GM15510 (cell line): Measurements from ENCODE around the gene XYLT1.

Experiments
- POLR2A ChIP-seq: IDR thresholded peaks from 3 replicates; pipeline ENCODE4 v1.6.1; 2011; ENCODE audit warnings: borderline replicate concordance; ENCODE audit not compliant: insufficient read length; ENCODE audit errors: extremely low read depth

XYLT1 gene

GRCh38 chr16:17451843-17452242 lies 18.9 kb downstream of the XYLT1 start:
- TF ChIP-seq POLR2A = no peak

DNA sequence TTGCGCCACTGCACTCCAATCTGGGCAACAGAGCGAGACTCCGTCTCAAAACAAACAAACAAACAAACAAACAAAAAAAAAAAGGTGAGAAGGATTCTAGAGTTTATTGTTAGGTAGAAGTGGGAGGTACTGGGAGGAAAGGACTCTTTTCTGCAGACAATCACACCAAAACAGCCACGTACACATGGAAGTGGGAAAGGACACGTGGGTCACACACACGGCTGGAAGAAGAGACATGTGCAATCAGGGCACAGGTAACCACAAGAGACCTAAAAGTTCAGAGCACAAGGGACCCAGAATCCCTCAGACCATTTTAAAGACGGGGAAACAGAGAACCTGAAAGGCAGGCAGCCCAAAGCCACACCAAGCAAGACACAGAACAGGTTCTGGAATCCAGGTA lies 20.5 kb downstream of the XYLT1 start:
- no peak for TF ChIP-seq POLR2A

DNA sequence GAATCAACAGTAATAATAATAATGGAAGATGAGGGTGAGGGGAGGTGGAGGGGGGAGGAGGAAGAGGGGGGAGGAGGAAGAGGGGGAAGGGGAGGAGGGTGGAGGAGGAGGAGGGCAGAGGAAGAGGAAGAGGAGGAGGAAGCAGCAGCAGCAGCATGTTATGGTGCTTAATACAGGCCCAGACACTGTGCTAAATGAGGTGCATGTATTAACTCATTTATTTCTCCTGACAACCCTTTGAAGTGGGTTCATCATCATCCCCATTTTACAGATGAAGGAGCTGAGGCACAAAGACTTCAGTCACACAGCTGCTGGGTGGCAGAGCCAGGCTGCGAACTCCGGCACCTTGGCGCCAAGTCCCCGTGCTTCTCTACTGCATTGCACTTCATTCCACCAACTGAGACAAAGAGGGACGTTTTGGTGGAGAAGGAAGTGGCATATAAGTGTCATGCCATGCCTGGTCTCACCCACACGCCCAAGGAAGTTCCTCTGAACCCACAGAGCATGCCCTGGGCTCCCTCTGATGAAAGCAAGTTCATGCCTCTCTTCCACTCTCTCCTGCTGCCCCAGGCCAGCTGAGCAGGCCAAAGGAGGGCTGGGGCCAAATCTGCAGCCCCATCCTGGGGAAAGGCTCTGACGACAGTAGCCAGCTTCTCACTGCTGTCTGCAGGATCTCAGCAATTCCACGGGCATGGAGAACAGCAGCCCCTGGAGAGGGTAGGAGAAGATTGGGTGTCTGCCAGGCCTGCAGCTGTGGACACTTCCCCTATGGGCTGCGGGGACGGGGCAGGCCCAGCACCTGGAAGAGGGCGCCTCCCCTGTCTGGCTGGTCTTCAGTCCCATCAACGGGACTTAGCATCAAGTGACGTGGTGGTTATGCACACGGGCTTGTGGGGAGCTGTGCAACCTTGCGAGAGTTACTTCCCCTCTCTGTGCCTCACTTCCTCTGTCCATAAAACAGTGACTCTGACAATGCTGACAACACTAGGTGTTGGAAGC lies 21.8 kb downstream of the XYLT1 start:
- TF ChIP-seq POLR2A = no peak

DNA sequence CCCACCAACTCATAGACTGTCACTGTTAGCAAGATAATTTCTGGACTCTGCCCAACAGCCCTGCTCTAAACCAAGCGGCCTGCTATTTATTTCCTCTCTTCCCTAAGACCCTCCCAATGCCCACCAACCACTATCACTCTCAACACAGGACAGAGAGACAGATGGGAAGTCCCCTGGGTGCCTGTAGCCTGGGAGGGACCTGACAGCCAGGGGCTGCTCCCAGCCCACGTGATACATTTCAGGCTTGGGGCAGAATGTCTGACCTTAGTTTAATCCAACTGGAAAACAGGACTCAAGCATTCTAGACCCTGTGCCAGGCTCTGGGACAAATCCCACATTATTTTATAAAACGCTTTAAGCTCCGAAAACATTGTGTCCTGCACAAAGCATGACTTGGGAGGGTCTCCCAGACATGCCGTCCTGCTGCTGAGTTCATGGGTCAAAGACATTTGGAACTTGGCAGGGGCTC lies 23.6 kb downstream of the XYLT1 start:
- TF ChIP-seq POLR2A = no peak

DNA sequence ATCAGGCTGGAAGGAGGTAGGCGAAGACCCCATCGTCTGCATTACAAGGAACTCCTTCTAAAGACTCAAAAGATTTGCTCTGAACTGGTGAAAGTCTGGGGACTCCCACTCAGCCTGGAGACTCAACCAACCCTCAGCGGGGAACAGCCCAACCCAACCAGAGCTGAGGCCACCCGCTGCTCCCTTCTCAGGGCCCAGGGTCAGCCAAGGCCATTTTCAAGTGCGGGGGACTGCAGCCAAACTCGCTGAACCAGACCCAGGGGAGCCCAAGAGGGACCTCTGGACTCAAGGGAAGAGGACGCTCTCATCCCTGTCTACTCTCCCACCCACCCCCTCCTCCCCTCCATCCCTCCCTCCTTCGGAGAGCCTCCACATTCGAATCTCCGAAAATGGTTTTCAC lies 24.1 kb downstream of the XYLT1 start:
- no peak for TF ChIP-seq POLR2A

- no peak for TF ChIP-seq POLR2A
Observed at GRCh38 chr16:17445421-17445820, 25.3 kb downstream of the XYLT1 start.

- no peak for TF ChIP-seq POLR2A
Observed at GRCh38 chr16:17444658-17445057, 26.1 kb downstream of the XYLT1 start.

DNA sequence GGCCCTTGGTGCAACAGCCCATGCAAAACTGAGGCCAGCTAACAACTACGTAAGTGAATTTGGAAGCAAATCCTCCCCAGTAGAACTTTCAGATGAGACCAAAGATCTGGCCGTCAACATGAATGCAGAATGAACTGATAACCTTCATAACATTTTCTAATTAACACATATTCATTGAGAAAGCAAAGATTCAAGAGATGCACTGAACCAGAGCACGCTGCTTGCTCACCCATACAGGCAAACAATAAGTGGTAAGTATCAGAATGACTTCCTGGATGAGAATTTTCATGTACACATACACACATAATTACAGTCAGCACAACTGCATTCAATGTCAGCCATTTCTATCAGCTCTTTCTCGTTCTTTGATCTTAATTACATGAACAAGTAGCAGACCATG lies 30.6 kb downstream of the XYLT1 start:
- TF ChIP-seq POLR2A = no peak

DNA sequence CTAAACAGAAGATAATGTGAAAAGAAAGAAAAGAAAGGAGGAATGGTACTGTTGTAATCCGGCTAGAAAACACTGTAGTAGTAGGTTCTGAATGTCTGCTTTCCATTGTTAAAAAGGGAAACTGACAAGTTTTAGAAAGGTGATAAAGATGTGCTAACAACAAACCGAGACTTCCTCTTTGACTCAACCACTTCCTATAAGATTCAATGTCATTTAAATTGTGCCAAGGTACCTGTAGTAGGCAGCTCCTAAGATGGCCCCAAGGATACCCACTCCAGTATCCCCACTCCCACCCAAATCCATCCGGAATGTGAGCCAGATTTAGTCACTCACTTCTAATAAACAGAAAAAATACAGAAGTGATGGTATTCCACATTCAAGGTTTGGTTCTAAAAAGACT lies 31.2 kb downstream of the XYLT1 start:
- TF ChIP-seq POLR2A = no peak

- no peak for TF ChIP-seq POLR2A
Observed at GRCh38 chr16:17437981-17438380, 32.8 kb downstream of the XYLT1 start.

DNA sequence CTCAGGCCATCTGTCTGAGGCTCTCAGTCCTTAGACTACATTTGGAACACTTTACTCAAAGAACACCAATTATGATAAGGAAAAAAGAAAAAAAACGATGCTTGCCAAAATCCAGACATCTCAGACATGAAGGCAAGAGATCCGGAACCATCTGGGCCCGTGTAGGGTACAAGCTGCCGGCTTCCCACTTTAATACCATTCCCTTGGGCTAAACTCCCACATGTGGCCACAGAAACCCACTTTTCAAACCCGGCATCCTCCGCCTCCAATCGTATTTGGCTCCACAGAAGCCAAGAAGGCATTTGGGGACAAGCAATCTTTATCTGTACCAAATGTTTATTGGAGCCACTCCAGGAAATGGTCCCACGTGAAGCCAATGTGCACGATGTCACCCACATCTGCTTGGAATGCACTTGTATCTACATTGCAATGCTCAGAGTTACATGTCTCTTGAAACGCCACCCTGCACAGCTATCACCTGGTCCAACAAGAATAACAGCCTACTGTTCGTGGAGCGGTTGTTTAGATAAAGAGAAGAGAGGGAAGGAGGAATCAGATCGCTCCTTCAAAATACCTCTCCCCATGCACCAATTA lies 33.5 kb downstream of the XYLT1 start:
- TF ChIP-seq POLR2A = no peak

GRCh38 chr16:17435318-17435717 lies 35.4 kb downstream of the XYLT1 start:
- no peak for TF ChIP-seq POLR2A

DNA sequence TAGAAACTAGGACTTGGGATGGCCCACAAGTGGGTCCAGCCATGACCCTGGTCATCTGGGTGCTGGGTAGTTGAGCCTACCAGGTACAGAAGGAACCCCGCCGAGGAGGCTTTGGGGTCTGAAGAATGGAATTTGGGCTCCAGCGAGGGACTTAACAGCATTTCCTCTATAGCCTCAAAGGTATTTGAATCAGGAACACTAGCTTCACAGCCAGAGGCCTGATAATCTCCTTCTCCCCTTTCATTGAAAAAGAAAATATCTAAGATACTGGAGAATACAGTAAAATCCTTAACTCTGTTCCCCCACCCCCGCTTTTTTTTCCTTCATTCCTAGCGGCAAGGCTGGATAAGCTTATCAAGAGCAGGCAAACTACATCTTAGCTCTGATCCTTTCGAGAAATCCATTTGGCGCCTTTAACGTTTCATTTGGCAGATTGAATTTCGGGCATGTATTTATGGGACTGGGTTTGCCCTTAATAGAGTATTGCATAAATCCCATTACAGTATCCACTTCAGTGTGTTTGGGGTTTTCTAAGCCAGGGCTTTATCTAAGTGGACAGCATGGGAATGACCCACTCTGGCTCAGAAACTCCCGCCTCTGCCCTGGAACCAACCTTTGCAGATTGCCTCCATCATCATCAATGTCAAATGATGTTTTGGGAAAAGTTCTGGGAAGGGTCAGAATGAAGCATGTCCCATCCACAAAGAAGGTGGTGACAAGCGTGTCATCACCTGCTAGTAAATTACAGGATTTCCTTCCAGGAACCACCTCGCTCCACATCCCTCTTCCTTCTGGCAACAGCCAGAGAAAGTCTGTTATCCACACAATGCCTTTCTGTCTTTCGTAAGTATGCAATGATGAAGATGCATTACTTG lies 36.9 kb downstream of the XYLT1 start:
- no peak for TF ChIP-seq POLR2A

GRCh38 chr16:17432901-17433576 lies 37.7 kb downstream of the XYLT1 start:
- no peak for TF ChIP-seq POLR2A
